Brain microvascular endothelial cell (primary cell): ENCODE results near the gene ACTRT3.

Experiments
- DNase-seq: peaks from one replicate; pipeline ENCODE4 v3.0.0-alpha.2; 2020
- H3K27ac ChIP-seq: fragments of 250-450 bp; sonication (Bioruptor Pico); 2 replicates; pipeline ENCODE4 v1.5.1; 2020; ENCODE audit warnings: mild to moderate bottlenecking, moderate library complexity
- H3K27me3 ChIP-seq: fragments of 250-450 bp; sonication (Bioruptor Pico); replicated peaks from 2 replicates; pipeline ENCODE4 v1.5.1; 2020; ENCODE audit warnings: mild to moderate bottlenecking
- H3K36me3 ChIP-seq: fragments of 250-450 bp; sonication (Bioruptor Pico); replicated peaks from 2 replicates; pipeline ENCODE4 v1.5.1; 2020; ENCODE audit warnings: mild to moderate bottlenecking
- H3K4me3 ChIP-seq: 2 replicates; pipeline ENCODE4 v1.5.1; 2011; ENCODE audit warnings: low read depth, mild to moderate bottlenecking, control low read depth, low read length, moderate library complexity
- in situ Hi-C: cut with HindIII; loops from 2 replicates; pipeline ENCODE4 v1.10.0; 2017; ENCODE audit warnings: low sequenced_read_pairs, low pct_ligation_motif_present
- TF ChIP-seq, protein P1 (sequence below): IDR thresholded peaks from 2 replicates; pipeline ENCODE4 v1.5.1; 2011; ENCODE audit warnings: low read depth, mild to moderate bottlenecking, moderate library complexity, low read length, control low read depth, inconsistent platforms; ENCODE audit errors: missing control alignments

The ACTRT3 gene

DNA sequence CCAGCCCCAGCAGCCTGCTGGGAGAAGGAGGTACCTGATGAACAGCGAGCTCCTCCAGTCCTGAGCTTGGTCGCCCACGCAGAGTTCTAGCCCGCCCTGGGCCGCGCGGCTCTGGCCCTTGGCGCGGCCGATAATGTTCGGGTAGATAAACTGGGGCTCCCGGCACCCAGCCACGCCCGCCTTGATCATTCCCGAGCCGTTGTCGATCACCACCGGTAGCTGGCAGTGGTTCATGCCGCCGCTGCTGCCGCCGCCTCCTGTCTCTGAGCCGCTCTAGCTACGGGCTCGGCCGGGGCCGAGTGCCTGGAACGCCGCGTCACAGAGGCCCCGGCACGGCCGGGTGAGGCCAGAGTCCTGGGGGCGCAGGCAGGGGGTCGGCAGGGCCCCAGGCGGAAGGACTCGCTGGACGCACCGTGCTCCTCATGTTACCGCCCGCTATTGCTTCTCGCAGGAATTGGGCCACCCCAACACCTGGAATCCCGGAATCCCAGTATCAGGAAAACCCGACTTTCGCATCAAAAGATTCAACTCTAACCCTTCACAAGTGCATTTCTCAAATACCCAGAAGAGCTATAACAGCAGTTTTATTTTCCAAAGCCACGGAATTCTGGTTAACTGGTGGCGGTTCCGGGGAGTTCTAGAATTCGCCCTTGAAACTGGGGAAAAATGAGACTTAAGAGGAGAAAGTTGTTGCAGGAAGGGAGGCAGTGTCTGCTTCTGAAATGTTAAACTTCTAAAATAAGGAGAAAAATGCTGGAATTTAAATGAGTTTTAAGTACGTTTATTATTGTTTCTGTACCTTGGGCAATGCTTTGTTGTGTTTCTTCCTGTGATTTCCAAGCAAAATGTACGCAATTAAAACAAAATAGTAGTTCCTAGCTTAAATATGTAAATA is at the start of gene ACTRT3:
Gene ACTRT3 (minus strand): TSS at position 275 of the 895 bp plus-strand sequence. CDS start 41 bp downstream, at position 234.
- DNase-seq: peak; percentile 59
- Histone ChIP-seq H3K27me3 (no peaks in the 10 kb centered on the region), H3K27ac (peak within 1 kb of the TSS; percentile 60), H3K4me3 (peak within 1 kb of the TSS; percentile 76), H3K36me3 (peaks cover 4% of the 10 kb centered on the region)
- in situ Hi-C loops: no loop called here
- TF ChIP-seq, protein P1, sequence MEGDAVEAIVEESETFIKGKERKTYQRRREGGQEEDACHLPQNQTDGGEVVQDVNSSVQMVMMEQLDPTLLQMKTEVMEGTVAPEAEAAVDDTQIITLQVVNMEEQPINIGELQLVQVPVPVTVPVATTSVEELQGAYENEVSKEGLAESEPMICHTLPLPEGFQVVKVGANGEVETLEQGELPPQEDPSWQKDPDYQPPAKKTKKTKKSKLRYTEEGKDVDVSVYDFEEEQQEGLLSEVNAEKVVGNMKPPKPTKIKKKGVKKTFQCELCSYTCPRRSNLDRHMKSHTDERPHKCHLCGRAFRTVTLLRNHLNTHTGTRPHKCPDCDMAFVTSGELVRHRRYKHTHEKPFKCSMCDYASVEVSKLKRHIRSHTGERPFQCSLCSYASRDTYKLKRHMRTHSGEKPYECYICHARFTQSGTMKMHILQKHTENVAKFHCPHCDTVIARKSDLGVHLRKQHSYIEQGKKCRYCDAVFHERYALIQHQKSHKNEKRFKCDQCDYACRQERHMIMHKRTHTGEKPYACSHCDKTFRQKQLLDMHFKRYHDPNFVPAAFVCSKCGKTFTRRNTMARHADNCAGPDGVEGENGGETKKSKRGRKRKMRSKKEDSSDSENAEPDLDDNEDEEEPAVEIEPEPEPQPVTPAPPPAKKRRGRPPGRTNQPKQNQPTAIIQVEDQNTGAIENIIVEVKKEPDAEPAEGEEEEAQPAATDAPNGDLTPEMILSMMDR: no peak

DNA sequence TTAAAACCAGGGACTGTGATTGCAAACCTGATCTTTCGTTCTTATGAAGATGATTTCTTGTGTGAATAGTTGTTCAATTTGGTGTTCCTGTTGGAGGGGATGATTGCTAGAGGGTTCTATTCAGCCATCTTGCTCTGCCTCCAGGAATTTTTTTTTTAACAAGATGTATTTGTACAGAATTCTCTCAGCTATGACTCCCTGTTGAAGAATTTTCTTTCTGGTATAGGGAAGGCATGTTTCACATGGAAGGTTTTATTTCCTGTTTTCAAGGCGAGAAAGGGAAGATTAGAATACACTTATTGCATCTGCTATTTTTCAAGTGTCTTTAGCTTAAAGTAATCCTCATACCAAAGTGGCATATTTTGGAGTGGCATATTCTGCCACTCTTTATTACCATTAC is 49.0 kb upstream of the ACTRT3 start:
- Histone ChIP-seq H3K36me3 (no peaks in the 10 kb centered on the region), H3K27me3 (no peaks in the 10 kb centered on the region), H3K27ac (no peak overlapping the region), H3K4me3 (no peak overlapping the region)
- TF ChIP-seq, protein P1: no peak
- DNase-seq: no peak
- in situ Hi-C loops: no loop called here

DNA sequence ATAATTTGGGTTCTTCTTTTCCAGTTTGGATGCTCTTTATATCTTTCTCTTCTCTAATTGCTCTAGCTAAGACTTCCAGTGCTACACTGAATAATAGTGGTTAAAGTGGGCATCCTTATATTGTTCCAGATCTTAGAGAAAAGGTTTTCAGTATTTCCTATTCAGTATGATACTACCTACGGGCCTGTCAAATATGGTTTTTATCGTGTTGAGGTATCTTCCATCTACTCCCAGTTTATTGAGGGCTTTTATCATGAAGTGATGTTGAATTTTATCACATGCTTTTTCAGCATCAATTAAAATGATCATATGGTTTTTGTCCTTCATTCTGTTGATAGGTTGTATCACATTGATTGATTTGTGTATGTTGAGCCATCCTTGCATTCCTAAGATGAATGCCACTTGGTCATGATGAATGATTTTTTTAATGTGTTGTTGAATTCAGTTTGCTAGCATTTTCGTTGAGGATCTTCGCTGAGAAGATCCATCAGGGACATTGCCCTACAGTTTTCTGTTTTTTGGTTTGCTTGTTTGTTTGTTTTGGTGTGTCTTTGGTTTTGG is 46.3 kb upstream of the ACTRT3 start:
- no peak overlapping the region for H3K4me3 ChIP-seq
- no peak overlapping the region for H3K27ac ChIP-seq
- in situ Hi-C loops: no loop called here
- TF ChIP-seq, protein P1: no peak
- no peak for DNase-seq
- no peaks in the 10 kb centered on the region for H3K36me3 ChIP-seq
- no peaks in the 10 kb centered on the region for H3K27me3 ChIP-seq

DNA sequence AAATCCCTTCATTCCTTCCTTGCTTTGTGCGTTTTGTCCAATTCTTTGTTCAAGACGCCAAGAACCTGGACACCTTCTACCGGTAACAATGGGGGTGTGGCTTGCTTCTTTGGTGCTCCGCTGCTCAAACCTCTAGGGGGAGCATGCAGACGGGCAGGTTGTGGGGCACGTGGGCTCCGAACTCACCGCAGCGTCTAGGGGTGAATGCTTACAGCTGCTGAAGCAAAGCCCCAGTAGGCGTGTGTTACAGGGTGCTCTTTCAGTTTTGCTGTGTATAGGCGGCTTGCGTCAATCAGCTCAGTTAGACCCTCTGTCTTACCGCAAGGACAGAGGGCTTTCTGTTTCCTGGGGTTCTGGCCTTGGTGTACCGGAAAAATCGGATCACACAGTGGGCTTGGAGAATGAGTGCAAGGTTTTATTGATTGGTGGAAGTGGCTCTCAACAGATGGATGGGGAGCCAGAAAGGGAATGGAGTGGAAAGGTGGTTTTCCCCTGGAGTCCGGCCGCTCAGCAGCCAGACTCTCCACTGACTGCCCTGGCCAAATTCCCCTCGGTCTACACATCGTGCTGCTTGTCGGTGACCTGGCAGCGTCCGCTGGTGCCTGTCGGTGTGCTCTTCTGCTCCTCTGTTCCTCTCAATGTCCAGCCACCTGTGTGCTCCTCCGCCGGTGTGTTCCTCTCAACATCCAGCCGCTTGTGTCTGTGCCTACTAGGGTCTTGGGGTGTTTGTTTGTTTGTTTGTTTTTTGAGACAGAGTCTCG is 44.6 kb upstream of the ACTRT3 start:
- in situ Hi-C loops: no loop called here
- DNase-seq: no peak
- Histone ChIP-seq H3K4me3 (peak overlapping the region; percentile 32), H3K27ac (no peak overlapping the region), H3K36me3 (no peaks in the 10 kb centered on the region), H3K27me3 (no peaks in the 10 kb centered on the region)
- TF ChIP-seq, protein P1: peak; percentile 58

DNA sequence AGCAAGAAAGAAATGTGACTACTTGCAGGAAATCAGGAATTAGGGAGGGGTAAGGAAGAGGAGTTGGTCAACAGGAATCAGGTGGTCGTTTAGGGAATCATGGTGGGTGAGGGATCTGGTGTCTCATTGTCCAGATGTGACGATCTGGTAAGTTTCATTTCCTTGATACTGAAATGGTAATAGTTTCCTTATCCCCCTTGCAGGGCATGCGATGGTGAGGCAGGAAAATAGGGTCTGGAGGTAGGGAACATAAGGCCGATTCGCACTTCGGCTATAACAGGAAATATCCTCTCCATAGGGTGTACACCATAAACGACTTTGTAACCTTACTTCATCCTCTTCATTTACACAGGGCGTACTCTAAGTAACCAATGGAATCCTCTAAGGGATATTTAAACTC is 43.9 kb upstream of the ACTRT3 start:
- H3K27ac ChIP-seq: no peak overlapping the region
- no peaks in the 10 kb centered on the region for H3K27me3 ChIP-seq
- H3K36me3 ChIP-seq: no peaks in the 10 kb centered on the region
- no peak for DNase-seq
- TF ChIP-seq, protein P1: no peak
- H3K4me3 ChIP-seq: peak overlapping the region; percentile 32
- in situ Hi-C loops: no loop called here
